Upper lobe of left lung (tissue), 6 donors: ENCODE measurements around the gene TNKS2. TPM values are rescaled to one million over a fixed set of nuclear protein-coding genes. Genes with fewer than 3 reads are reported as not detected.
A peak's percentile ranks its signal among the peaks of the same experiment; 100 is the strongest.
"Not testable (repeated sequence)": the region's sequence is repeated elsewhere in the genome, so short reads cannot be mapped to it uniquely, and the experiment has no call there.

ENCODE experiments used
- ATAC-seq, 2 donors: fragments of 200-7000 bp; cut with Tn5 transposase; one replicate each; pipeline ENCODE4 v1.9.1; 2022; ENCODE audit warnings: mild to moderate bottlenecking in 2 of 2, moderate library complexity in 2 of 2; ENCODE audit not compliant: low FRiP score in 2 of 2
- DNase-seq, 2 donors: peaks; one replicate each; pipeline ENCODE4 v3.0.0-alpha.2; 2019 to 2020
- H3K27ac ChIP-seq, 4 donors: fragments of 200-600 bp; sonication (generic); one replicate each; pipeline ENCODE4 v1.5.1; 2016 to 2019
- H3K27me3 ChIP-seq, 4 donors: fragments of 200-600 bp; sonication (generic); one replicate each; pipeline ENCODE4 v1.5.1; 2017 to 2019
- H3K36me3 ChIP-seq, 4 donors: fragments of 200-600 bp; sonication (generic); one replicate each; pipeline ENCODE4 v1.5.1; 2016 to 2019
- H3K4me1 ChIP-seq, 4 donors: fragments of 200-600 bp; sonication (generic); one replicate each; pipeline ENCODE4 v1.5.1; 2018 to 2019
- H3K4me3 ChIP-seq, 4 donors: fragments of 200-600 bp; sonication (generic); one replicate each; pipeline ENCODE4 v1.5.1; 2017 to 2019; ENCODE audit warnings: mild to moderate bottlenecking in 2 of 4, moderate library complexity in 1 of 4
- H3K9me3 ChIP-seq, 4 donors: fragments of 200-600 bp; sonication (generic); one replicate each; pipeline ENCODE4 v1.5.1; 2018 to 2019
- CTCF ChIP-seq, 6 experiments: fragments of 450-650 bp in 4 of 6; fragments of 200-600 bp in 2 of 6; sonication (generic) in 2 of 6; IDR thresholded peaks; one replicate each; pipeline ENCODE4 v1.5.1; 2016 to 2019; ENCODE audit warnings: antibody characterized with exemption in 6 of 6
- EP300 ChIP-seq, 4 donors: sonication (generic); formaldehyde crosslinking; IDR thresholded peaks; one replicate each; pipeline ENCODE4 v1.5.1; 2017; ENCODE audit warnings: antibody characterized with exemption in 4 of 4, control low read depth in 2 of 4
- POLR2A ChIP-seq, 4 donors: fragments of 450-650 bp; IDR thresholded peaks; one replicate each; pipeline ENCODE4 v1.5.1; 2016 to 2017; ENCODE audit warnings: antibody characterized with exemption in 4 of 4, mild to moderate bottlenecking in 2 of 4
- POLR2AphosphoS5 ChIP-seq, 2 donors: sonication (generic); formaldehyde crosslinking; IDR thresholded peaks; one replicate each; pipeline ENCODE4 v1.5.1; 2017; ENCODE audit warnings: antibody characterized with exemption in 2 of 2
- WGBS, 2 donors: methylation state at CpG; one replicate each; pipeline ENCODE4 v1.1.5; 2017 to 2018; 5-methylcytosine and 5-hydroxymethylcytosine counted together
- total RNA-seq, 6 donors: library from RNA; depleted of rRNA in 4 of 6; stranded (reverse); fragments of >200 nt in 4 of 6; gene quantifications; one replicate each; pipeline versions ENCODE4 v1.1.0 to v1.2.1, GENCODE V29; 2016 to 2021
- donor health status: DM: no; HTN: no; CAD: no; lungs with moderate emphysema.
- donor health status: DM: no; HTN: yes; CAD: no; lungs with severe emphysema.

The TNKS2 gene
- total RNA-seq, 6 donors from 2014 or later = 25.2 to 59.4 (median 37.3) TPM

GRCh38 chr10:91887272-91888076 is 89.2 kb downstream of the TNKS2 start:
- Histone ChIP-seq H3K4me1 (peaks cover 10 to 17% (median 13%) of the 10 kb centered on the region in 4 donors), H3K9me3 (no peaks in the 10 kb centered on the region), H3K4me3 (peak overlapping the region; percentile 26 to 64 (median 48)), H3K27ac (no peak overlapping the region), H3K27me3 (no peaks in the 10 kb centered on the region), H3K36me3 (no peaks in the 10 kb centered on the region)
- DNase-seq (peak; percentile 35 to 87), ATAC-seq (peak; percentile 50 to 68)
- peak in 1 of 2 donors; percentile 15 for TF ChIP-seq POLR2AphosphoS5 (IDR thresholded peaks at IDR 0.05)
- no peak for TF ChIP-seq EP300 (IDR thresholded peaks at IDR 0.05)
- TF ChIP-seq CTCF (IDR thresholded peaks at IDR 0.05) = no peak
- TF ChIP-seq POLR2A (IDR thresholded peaks at IDR 0.05) = no peak
- 0 to 1% methylated on average over 28 to 59 of the region's 59 CpGs for WGBS, 2 donors

GRCh38 chr10:91891125-91892001 is 93.1 kb downstream of the TNKS2 start:
- no peaks in the 10 kb centered on the region for H3K27me3 ChIP-seq
- no peaks in the 10 kb centered on the region for H3K9me3 ChIP-seq
- no peaks in the 10 kb centered on the region for H3K36me3 ChIP-seq
- ATAC-seq = no peak
- 90 to 91% methylated on average over 1 of the region's 1 CpG for WGBS, 2 donors
- no peak overlapping the region for H3K27ac ChIP-seq
- TF ChIP-seq POLR2AphosphoS5 (IDR thresholded peaks at IDR 0.05) (no peak), CTCF (IDR thresholded peaks at IDR 0.05) (no peak), POLR2A (IDR thresholded peaks at IDR 0.05) (no peak), EP300 (IDR thresholded peaks at IDR 0.05) (no peak)
- H3K4me3 ChIP-seq = no peak overlapping the region
- H3K4me1 ChIP-seq = peaks cover 10 to 14% (median 13%) of the 10 kb centered on the region in 4 donors
- no peak for DNase-seq

- no peak overlapping the region for H3K27ac ChIP-seq
- H3K36me3 ChIP-seq = no peaks in the 10 kb centered on the region
- H3K4me3 ChIP-seq = no peak overlapping the region
- ATAC-seq (no peak), DNase-seq (no peak)
- WGBS, 2 donors = 88 to 100% methylated on average over 2 of the region's 2 CpGs
- TF ChIP-seq CTCF (IDR thresholded peaks at IDR 0.05) = no peak
- H3K27me3 ChIP-seq = no peaks in the 10 kb centered on the region
- H3K9me3 ChIP-seq = no peaks in the 10 kb centered on the region
- H3K4me1 ChIP-seq = peaks cover 1 to 4% (median 2%) of the 10 kb centered on the region in 4 donors
These were observed 94.8 kb downstream of the TNKS2 start for GRCh38 chr10:91893051-91893450.

- H3K36me3 ChIP-seq, H3K4me3 ChIP-seq, H3K9me3 ChIP-seq, ATAC-seq, DNase-seq, H3K27me3 ChIP-seq, H3K4me1 ChIP-seq, H3K27ac ChIP-seq: not testable (repeated sequence)
- WGBS, 2 donors = 75 to 91% methylated on average over 14 of the region's 14 CpGs
These were observed 96.0 kb downstream of the TNKS2 start for GRCh38 chr10:91894261-91894685.

GRCh38 chr10:91896212-91896756 is 98.1 kb downstream of the TNKS2 start:
- no peak for TF ChIP-seq POLR2AphosphoS5 (IDR thresholded peaks at IDR 0.05)
- TF ChIP-seq POLR2A (IDR thresholded peaks at IDR 0.05) = no peak
- no peak for TF ChIP-seq EP300 (IDR thresholded peaks at IDR 0.05)
- no peak for TF ChIP-seq CTCF (IDR thresholded peaks at IDR 0.05)

More at GRCh38 chr10:91896212-91896756, 98.1 kb downstream of the TNKS2 start:
- H3K36me3 ChIP-seq = no peaks in the 10 kb centered on the region
- DNase-seq (no peak), ATAC-seq (no peak)
- no peak overlapping the region for H3K27ac ChIP-seq
- peaks cover 0 to under 1% (median 0%) of the 10 kb centered on the region in 4 donors for H3K4me1 ChIP-seq
- 89% methylated on average over 3 of the region's 3 CpGs for WGBS, 2 donors
- no peaks in the 10 kb centered on the region for H3K27me3 ChIP-seq
- no peaks in the 10 kb centered on the region for H3K9me3 ChIP-seq
- no peak overlapping the region for H3K4me3 ChIP-seq
